Measurements from ENCODE around the gene SNTG2. TPM values are rescaled to one million over a fixed set of nuclear protein-coding genes. Genes with fewer than 3 reads are reported as not detected.

The SNTG2 gene
- total RNA-seq, 1 donor from 2014 or later: 7.7 TPM

DNA sequence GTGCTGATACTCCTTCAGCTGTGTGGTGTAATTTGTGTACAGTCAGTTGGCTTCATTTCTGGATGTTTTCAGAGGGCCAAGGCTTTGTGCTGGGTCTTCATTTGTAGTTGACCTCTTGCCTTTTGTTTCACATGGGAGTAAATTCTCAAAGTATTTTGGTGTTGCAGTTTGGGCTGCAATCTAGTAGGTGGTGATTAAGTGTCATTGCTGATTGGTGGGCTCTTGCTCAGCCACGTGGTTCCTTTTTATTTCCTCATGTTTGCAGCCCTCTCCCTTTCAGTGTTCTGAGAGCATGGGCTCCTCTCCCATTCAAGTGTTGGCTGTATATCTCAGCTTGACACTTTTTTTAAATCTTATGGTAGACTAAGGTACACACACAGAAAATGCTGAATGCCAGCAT is 96.8 kb downstream of the SNTG2 start:
- H3K4me1 Mint-ChIP-seq (ENCODE audit: low read depth, unreplicated experiment): peaks cover 6% of the 10 kb centered on the region
- TF ChIP-seq, protein P1, sequence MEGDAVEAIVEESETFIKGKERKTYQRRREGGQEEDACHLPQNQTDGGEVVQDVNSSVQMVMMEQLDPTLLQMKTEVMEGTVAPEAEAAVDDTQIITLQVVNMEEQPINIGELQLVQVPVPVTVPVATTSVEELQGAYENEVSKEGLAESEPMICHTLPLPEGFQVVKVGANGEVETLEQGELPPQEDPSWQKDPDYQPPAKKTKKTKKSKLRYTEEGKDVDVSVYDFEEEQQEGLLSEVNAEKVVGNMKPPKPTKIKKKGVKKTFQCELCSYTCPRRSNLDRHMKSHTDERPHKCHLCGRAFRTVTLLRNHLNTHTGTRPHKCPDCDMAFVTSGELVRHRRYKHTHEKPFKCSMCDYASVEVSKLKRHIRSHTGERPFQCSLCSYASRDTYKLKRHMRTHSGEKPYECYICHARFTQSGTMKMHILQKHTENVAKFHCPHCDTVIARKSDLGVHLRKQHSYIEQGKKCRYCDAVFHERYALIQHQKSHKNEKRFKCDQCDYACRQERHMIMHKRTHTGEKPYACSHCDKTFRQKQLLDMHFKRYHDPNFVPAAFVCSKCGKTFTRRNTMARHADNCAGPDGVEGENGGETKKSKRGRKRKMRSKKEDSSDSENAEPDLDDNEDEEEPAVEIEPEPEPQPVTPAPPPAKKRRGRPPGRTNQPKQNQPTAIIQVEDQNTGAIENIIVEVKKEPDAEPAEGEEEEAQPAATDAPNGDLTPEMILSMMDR (IDR thresholded peaks at IDR 0.05; ENCODE audit: partially characterized antibody, unreplicated experiment): peak; percentile 54
- no peaks in the 10 kb centered on the region for H3K27me3 Mint-ChIP-seq (ENCODE audit: unreplicated experiment)
- peaks cover 3% of the 10 kb centered on the region for H3K9me3 Mint-ChIP-seq (ENCODE audit: unreplicated experiment)
- no peak overlapping the region for H3K4me3 Mint-ChIP-seq (ENCODE audit: unreplicated experiment)
- H3K27ac Mint-ChIP-seq (ENCODE audit: unreplicated experiment): no peak overlapping the region
- no peak for DNase-seq
- H3K36me3 Mint-ChIP-seq (ENCODE audit: unreplicated experiment): peaks cover 31% of the 10 kb centered on the region

GRCh38 chr2:1049691-1050090 is 99.0 kb downstream of the SNTG2 start:
- Mint-ChIP-seq H3K9me3 (ENCODE audit: unreplicated experiment) (peaks cover 3% of the 10 kb centered on the region), H3K4me1 (ENCODE audit: low read depth, unreplicated experiment) (peaks cover 15% of the 10 kb centered on the region), H3K27ac (ENCODE audit: unreplicated experiment) (no peak overlapping the region), H3K27me3 (ENCODE audit: unreplicated experiment) (no peaks in the 10 kb centered on the region), H3K4me3 (ENCODE audit: unreplicated experiment) (no peak overlapping the region), H3K36me3 (ENCODE audit: unreplicated experiment) (peaks cover 11% of the 10 kb centered on the region)
- TF ChIP-seq, protein P1 (IDR thresholded peaks at IDR 0.05; ENCODE audit: partially characterized antibody, unreplicated experiment): no peak
- no peak for DNase-seq

DNA sequence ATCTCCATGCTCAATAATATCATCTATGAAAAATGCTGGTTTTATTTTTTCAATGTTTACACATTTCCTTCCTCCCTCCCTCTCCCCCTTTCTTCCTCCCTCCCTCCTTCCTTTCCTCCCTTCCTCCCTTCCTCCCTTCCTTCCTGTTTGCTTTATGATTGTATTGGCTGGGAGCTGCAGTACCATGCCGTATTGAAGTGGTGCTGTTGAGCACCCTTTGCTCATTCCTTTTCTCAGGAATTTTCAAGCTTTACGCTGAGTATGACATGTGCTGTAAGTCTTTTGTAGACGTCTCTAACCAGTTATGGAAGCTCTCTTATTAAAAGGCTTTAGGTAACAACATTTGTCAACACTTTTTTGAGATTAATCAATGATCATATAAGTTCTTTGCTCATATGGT is 100.4 kb downstream of the SNTG2 start:
- Mint-ChIP-seq H3K4me3 (ENCODE audit: unreplicated experiment) (no peak overlapping the region), H3K9me3 (ENCODE audit: unreplicated experiment) (peaks cover 5% of the 10 kb centered on the region), H3K4me1 (ENCODE audit: low read depth, unreplicated experiment) (peaks cover 24% of the 10 kb centered on the region), H3K27ac (ENCODE audit: unreplicated experiment) (no peak overlapping the region), H3K36me3 (ENCODE audit: unreplicated experiment) (peaks cover 4% of the 10 kb centered on the region), H3K27me3 (ENCODE audit: unreplicated experiment) (peaks cover 2% of the 10 kb centered on the region)
- no peak for DNase-seq
- TF ChIP-seq, protein P1 (IDR thresholded peaks at IDR 0.05; ENCODE audit: partially characterized antibody, unreplicated experiment): peak; percentile 55

DNA sequence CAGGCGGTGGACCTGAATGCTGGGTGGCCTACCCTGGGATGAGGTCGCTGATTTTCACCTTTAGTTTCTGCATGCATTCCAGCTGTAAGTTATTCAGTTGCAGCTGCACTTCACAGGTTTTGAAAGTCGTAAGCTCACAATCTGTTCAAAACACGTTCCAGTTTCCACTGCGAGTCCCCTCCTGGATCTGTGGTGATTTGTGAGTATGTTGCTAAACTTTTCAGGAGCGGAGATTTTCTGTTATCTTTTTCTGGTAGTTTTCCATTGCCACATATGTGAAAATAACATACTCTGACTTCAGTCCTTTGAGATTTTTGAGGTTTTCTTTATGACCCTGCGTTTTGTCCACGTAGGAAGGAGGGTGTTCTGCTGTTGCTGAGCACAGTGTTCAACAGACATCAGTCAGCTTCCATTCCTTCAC is 102.1 kb downstream of the SNTG2 start:
- Mint-ChIP-seq H3K4me1 (ENCODE audit: low read depth, unreplicated experiment) (peaks cover 26% of the 10 kb centered on the region), H3K27me3 (ENCODE audit: unreplicated experiment) (peaks cover 2% of the 10 kb centered on the region), H3K27ac (ENCODE audit: unreplicated experiment) (no peak overlapping the region), H3K9me3 (ENCODE audit: unreplicated experiment) (peaks cover 6% of the 10 kb centered on the region), H3K36me3 (ENCODE audit: unreplicated experiment) (peaks cover 4% of the 10 kb centered on the region), H3K4me3 (ENCODE audit: unreplicated experiment) (no peak overlapping the region)
- no peak for DNase-seq
- TF ChIP-seq, protein P1 (IDR thresholded peaks at IDR 0.05; ENCODE audit: partially characterized antibody, unreplicated experiment): no peak

- Mint-ChIP-seq H3K27me3 (ENCODE audit: unreplicated experiment) (peaks cover 2% of the 10 kb centered on the region), H3K4me1 (ENCODE audit: low read depth, unreplicated experiment) (peaks cover 29% of the 10 kb centered on the region), H3K27ac (ENCODE audit: unreplicated experiment) (no peak overlapping the region), H3K9me3 (ENCODE audit: unreplicated experiment) (peaks cover 5% of the 10 kb centered on the region), H3K4me3 (ENCODE audit: unreplicated experiment) (no peak overlapping the region), H3K36me3 (ENCODE audit: unreplicated experiment) (peaks cover 4% of the 10 kb centered on the region)
- TF ChIP-seq, protein P1 (IDR thresholded peaks at IDR 0.05; ENCODE audit: partially characterized antibody, unreplicated experiment): no peak
- no peak for DNase-seq
These were observed 103.1 kb downstream of the SNTG2 start for GRCh38 chr2:1053786-1054185.

All from glutamatergic neuron (in vitro differentiated cells).